Breast epithelium (tissue), 3 donors: ENCODE measurements around the gene ZMIZ1.

Experiments used
- POLR2AphosphoS5 ChIP-seq, 3 donors: sonication (generic); formaldehyde crosslinking; IDR thresholded peaks; one replicate each; pipeline ENCODE4 v1.6.1; 2017; ENCODE audit warnings: antibody characterized with exemption in 3 of 3
- TF ChIP-seq, protein P1 (sequence below), 3 donors: fragments of 450-650 bp; IDR thresholded peaks; one replicate each; pipeline ENCODE4 v1.5.1; 2016 to 2017; ENCODE audit warnings: antibody characterized with exemption in 3 of 3, mild to moderate bottlenecking in 3 of 3, moderate library complexity in 3 of 3

DNA sequence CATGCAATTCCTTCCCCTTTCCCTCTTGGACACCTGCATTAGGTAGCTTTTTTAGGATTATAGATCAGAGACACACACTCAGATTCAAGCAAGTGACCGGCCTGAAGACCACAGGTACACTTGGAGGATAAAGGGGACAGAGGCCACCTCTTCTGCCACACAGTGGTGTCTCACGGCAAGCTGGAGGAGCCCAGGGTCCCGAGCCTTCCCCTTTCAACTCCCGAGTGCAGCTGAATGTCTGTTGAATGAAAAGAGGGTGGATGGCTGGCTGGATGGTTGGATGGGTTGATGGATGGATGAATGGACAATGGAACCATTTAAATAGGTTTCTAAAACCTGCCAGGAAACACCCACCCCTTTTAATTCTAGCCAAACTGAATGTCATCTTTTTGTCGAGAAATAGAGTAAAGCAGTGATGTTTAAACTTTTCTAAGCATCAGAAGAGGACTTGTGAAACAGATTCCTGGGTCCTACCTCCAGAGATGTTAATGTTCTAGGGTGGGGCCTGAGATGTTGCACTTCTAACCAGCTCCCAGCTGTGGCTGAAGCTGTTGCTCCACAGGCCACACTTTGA is 49.2 kb upstream of the ZMIZ1 start:
- TF ChIP-seq POLR2AphosphoS5 (IDR thresholded peaks at IDR 0.05), result no peak
- TF ChIP-seq, protein P1, sequence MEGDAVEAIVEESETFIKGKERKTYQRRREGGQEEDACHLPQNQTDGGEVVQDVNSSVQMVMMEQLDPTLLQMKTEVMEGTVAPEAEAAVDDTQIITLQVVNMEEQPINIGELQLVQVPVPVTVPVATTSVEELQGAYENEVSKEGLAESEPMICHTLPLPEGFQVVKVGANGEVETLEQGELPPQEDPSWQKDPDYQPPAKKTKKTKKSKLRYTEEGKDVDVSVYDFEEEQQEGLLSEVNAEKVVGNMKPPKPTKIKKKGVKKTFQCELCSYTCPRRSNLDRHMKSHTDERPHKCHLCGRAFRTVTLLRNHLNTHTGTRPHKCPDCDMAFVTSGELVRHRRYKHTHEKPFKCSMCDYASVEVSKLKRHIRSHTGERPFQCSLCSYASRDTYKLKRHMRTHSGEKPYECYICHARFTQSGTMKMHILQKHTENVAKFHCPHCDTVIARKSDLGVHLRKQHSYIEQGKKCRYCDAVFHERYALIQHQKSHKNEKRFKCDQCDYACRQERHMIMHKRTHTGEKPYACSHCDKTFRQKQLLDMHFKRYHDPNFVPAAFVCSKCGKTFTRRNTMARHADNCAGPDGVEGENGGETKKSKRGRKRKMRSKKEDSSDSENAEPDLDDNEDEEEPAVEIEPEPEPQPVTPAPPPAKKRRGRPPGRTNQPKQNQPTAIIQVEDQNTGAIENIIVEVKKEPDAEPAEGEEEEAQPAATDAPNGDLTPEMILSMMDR (IDR thresholded peaks at IDR 0.05), result no peak
